ENCODE results near the gene SCRN2.

SCRN2 gene

DNA sequence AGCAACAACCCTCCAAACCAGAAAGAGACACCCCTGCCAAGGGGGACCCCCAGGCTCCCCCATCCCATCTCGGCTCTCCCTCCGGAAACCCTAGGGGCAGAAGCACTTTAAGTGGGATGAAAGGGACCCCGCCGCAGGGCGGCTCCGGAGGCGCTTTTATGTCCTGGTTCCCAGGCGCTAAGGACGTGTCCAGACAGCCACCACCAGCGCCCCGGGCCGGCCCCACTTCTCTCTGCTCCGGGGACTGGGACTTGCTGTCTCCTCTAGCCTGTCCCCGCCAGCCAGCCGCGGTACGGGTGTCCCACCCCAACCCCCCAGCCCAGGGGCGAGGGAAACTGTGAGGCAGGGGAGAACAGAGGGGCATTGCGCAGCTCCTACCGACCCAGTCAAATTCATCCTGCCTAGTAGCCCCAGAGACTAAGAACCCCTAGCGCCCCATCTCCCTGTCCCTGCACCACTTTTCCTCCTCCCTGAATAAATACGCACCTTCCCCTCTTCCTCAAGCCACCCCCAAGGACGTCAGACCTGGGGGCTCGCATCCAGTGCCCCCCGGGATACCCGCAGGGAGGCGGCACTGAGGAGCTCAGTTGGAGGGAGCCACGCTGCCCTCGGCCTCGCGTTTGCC is 5.8 kb upstream of the SCRN2 start:
- DNase-seq (ENCODE audit: low read depth in 2 of 2), result no peak

DNA sequence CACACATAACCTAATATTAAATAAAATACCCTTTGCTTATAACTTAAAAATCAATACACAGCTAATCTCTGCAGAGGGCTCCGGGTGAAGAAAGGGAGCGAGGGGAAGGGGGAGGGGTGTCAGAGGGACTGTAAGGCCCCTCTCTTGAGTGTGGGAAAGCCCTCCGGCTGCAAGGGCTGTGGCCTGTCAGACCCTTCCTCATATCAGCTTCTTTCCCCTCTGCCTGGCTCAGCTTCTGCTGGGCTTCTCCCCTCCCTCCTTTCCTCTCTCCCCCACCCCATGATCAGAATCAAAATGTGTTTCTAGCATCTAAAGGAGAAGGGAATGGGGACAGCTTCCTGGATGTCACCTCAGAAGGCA is 4.6 kb upstream of the SCRN2 start:
- DNase-seq (ENCODE audit: low read depth in 2 of 2), result no peak

DNA sequence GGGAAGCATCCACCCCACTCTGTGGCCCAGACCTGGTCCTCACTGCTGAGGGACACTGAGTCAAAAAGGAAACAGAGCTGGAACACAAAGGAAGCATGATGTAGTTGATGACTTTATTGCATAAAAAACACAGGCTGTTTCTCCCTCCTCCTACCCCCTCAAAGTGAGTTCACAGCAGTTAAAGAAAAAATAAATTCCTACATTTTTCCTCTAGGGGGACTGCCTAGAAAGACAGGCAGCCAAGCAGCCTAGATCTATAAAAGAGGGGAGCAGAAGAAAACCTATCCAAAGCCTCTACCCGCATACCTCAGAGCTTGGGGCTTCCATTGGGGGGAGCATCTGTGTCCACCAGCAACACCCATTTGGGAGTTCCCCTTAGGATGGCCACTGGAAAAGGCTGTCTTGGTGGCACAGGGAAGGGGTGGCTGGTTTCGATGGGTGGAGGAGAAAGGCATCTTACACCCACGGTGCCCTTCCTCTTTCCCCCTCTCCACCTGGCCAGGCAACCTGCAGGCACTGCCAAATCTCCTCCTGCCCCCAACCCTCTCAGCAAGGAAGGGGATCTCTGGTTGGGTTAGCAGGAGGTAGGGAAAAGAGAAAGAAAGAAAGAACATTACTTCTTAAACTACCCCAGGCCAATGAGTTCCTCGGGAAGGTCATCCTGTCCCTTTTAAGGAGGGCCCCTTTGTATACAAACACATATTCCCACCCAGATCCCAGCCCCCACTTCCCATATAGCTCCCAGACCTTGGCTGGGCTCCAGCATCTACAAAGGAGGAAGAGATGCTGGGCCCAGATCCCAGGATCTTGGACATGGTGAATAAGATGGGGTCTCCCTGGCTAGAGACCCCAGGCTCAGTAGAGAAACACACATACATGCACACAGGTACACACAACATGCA is 4.0 kb upstream of the SCRN2 start:
- DNase-seq (ENCODE audit: low read depth in 2 of 2), result no peak

DNA sequence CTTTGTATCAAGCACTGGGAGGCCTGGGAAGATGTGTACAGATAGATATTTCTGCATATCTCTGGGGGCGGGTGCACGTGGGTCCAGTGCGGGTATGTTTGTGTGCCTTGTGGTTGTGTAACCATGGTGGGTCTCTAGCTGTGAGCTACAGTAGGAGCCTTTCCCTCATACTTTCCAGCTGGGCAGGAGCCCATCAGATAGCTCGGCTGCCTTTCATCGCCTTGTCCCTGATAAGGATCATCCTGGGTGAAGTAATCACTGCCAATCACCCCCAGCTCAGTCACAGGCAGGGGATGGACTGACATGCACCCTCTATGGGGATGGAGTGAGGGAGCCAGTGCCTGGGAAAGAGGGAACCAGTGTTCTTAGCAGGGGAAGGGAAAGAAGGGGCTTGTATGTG is 3.2 kb upstream of the SCRN2 start:
- no peak for DNase-seq (ENCODE audit: low read depth in 2 of 2)

DNA sequence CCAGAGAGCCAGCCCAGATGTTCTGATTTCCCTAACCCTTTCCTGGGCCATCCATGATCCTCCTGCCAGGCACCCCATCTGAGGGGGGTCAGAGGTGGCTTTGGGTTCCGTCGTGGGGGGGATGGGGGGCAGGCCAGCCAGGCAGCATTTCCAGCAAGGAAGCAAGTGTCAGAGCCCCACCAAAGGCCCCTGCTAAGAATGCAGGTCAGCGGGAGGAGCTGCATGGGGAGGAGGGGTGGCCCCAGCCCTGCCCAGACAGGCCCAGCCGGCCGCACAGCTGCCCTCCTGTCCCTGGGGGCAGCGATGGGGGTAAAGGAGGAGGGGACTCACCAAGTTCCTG is 2.3 kb upstream of the SCRN2 start:
- DNase-seq (ENCODE audit: low read depth in 2 of 2), result no peak

DNA sequence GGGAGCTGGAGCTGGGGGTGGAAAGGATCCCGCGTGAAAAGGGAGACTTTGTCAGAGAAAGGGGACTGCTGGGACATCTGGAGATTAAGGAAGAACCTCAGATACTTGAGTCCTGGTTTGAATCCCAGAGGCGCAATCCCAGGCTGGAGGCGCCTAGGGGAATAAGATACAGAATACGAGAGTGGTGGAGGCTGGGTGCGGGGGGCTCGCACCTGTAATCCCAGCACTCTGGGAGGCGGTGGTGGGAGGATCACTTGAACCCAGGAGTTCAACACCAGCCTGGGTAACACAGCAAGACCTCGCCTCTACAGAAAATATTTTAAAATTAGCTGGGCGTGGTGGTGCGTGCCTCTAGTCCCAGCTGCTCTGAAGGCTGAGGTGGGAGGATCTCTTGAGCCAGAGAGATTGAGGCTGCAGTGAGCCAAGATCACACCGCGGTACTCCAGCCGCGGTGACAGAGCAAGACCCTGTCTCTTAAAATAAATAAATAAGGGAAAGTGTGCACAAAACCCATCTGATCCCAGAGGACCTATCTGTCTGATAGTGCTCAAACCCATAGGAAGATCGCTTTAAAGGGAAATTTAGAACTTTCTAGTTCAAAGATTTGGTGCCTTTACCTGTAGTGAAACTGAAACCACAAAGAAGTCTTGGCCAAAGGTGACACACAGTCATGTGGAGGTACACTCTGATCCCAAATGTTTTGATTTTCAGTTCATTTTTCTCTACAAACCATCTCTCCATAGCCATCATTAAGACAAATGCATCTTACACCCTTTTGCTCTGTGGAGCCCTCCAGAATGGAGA is 617 bp upstream of the SCRN2 start:
- DNase-seq (ENCODE audit: low read depth in 2 of 2), result no peak

DNA sequence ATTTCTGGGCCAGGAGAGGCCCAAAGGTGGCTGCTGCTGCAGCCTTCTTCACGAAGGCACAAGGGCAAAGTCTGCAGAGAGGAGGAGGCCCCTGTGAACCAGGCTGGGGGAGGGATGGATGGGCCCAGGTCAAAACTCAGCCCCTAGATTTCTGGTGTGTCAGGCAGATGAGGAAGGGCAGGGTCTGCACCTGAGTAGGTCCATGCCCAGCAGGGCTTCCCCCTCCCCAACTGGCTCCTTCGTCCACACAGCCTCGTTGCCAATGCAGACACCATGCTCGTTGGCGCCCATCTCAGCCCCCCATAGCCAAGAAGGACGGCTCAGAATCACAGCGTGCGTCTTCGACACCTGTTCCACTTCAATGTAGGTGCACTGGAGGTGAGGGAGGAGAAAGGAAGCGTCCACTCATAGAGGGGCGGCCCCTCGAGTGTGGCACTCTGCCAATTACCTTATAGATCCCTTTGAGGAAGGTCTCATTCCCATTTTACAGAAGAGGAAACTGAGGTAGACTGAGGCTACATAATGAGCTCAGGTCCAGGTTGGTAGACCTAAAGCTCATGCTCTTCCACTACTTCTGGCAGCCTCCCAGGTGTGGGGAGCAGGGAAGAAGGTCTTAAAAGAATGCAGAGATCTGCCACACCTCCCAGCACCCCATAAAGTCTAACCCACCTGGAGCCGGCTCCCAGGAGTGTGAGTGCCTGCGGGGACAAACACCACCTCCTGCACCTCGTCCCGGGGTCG is 902 bp downstream of the SCRN2 start:
- no peak for DNase-seq (ENCODE audit: low read depth in 2 of 2)

DNA sequence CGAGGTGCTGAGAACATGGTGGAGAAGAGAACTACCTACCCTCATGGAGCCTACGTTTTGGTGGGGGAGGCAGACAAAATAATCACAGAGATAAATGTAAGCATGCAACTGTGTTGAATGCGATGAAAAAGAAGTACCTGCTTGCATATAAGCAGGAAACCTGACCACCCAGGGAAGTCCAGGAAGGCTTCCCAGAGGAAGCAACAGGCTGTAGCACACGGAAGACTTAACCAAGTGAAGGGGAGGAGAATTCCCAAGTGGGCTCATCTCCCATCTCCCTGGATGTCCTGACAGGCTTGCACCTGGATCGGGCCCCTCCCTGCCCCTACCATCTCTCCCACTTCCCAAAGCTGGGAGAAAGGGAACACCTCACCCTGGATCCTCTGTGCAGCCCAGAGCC is 2.0 kb downstream of the SCRN2 start:
- no peak for DNase-seq (ENCODE audit: low read depth in 2 of 2)

DNA sequence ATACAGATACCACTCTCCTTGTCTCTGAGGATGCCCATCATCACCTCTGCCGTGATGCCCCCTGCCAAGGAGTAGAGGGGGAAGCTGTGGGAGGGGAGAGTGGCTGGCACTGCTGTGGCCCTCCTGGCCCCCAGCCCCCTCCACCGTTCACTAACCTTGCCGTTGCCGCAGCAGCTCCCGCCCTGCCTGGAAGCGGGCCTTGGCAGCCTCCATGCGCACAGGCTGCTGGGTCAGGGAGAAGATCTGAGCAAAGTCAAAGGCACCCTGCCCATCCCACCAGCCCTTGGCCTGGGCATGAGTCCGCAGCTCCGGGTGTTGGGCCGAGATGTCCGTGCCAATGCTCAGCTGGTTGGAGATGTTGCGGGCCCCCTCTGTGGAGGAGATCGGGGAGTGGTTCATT is 2.4 kb downstream of the SCRN2 start:
- DNase-seq (ENCODE audit: low read depth in 2 of 2), result no peak

DNA sequence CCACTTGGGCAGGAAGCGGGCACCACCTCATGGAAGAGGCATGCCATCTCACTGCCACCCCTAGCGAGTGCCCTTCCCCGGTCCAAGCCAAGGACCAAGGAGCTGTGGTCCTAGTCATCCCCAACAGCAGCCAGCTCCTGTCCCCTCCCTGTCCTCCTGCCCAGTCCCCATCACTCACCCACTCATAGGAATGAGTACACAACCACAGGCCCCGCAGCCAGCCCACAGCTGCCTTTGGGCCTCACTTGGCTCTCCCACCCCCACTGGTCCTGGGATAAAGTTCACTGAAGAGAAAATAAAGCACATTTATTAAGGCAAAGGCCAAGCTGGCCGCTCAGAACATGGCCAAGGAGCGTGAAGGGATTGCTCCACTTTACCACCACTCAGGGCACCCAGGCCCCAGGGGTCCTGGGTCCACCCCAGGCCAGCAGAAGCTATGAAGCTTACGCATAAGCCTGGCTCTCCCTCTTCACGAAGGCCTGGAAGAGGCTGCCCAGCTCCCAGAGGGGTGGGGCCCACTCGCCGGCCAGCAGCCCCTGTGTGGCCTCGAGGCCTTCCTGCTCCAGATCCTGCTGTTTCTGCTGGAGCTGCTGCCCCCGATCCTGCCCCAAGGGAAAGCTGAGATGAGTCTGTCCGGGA is 3.6 kb downstream of the SCRN2 start:
- DNase-seq (ENCODE audit: low read depth in 2 of 2), result no peak

DNA sequence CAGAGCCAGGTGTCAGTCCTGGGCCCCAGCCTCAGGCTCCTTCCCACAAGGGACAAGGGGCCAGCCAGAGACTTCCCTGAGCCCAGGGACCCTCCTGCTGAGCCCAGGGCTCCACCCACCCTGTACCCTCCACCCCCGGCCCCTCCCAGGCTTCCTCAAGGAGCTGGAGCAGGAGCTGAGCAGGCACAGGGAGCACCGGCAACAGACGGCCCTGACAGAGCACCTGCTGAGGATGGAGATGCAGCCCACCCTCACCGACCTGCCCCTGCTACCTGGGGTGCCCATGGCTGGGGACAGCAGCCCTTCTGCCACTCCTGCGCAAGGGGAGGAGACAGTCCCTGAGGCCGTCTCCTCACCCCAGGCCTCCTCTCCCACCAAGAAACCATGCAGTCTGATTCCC is 4.5 kb downstream of the SCRN2 start:
- DNase-seq (ENCODE audit: low read depth in 2 of 2), result no peak

DNA sequence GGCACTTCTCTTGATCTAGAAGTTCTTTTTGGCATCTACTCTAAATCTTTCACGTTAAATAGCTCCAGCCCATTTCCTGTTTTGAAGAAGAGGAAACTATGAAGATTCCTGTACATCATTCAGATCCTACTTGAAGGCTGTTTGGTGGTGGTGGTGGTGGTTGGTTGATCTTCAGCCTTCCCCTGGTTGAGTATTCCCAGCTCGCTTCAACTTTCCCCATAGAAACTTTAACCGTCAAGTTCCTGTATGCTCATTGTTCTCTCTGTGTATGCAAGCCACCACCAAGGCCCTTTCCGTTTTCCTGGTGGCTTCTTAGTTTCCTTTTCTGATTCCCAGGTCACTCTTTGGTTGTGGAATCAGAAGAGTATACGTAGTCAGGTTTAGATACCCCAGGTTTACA is 6.3 kb downstream of the SCRN2 start:
- no peak for DNase-seq (ENCODE audit: low read depth in 2 of 2)

DNA sequence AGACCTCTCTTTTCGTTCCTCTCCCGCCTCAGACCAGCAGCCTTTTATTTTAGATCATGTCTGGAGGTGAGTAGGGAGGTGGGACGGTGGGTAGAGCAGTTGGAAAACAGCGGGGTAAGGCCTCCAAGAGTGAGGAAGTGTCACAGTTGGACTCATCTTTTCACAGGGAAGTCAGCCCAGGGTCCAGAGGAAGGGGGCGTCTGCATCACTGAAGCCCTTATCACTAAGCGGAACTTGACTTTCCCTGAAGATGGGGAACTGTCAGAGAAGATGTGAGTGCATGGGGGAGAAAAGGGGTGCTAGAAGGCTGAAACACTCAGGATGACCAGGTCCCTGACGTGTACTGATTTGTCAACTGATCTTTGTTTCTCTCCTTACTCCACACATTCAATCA is 9.1 kb downstream of the SCRN2 start:
- no peak for DNase-seq (ENCODE audit: low read depth in 2 of 2)

DNA sequence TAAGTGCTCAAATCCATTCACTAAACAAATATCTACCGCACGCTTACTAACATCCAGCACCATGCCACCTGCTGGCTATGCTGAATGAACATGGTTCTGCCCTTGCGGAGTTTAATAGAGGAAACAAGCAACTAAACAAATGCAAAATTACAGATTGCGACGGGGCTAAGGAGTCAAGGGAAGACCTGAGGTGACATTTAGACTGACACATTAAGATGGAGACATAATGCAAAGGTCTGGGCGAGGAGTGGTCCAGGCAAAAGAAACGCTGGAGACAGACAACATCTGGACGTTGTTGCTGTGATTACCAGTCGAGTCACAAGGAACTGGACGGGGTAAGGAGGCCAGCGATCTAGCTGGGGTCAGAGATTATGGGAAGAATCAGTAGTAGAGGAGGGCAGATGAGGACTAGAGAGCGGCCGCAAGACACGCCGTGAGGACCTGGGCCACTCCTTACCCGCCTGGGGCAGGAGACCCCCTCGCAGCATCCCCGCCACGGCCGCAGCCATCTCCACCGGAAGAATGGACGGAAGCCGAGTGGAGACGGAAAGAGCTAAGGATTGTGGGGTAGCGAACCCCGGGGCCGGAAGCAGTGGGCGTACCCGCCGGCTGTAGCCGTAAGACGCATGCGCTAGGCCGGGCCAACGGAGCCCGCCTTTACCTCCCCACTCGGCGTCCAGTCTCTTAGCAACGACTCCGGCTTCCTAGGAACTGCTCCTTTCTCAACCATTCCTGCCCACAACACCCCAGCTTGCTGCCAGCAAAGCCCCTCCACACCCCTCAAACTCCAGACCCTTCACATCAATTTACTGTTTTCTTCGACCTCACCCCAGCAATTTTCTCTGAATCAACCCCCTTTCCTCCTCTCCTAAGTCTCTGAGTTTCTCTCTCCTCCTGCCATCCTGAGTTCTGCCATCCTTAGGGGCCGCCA is 9.8 kb downstream of the SCRN2 start, which contains the start of the genes LRRC46 and MRPL10:
Gene LRRC46 (plus strand): TSS at position 668 of the 931 bp plus-strand sequence. CDS start 320 bp downstream, outside the sequence.
Gene MRPL10 (minus strand): TSS at position 539 of the 931 bp plus-strand sequence. CDS start 30 bp downstream, at position 509.
- peak; percentile 86 to 92 for DNase-seq (ENCODE audit: low read depth in 2 of 2)

DNA sequence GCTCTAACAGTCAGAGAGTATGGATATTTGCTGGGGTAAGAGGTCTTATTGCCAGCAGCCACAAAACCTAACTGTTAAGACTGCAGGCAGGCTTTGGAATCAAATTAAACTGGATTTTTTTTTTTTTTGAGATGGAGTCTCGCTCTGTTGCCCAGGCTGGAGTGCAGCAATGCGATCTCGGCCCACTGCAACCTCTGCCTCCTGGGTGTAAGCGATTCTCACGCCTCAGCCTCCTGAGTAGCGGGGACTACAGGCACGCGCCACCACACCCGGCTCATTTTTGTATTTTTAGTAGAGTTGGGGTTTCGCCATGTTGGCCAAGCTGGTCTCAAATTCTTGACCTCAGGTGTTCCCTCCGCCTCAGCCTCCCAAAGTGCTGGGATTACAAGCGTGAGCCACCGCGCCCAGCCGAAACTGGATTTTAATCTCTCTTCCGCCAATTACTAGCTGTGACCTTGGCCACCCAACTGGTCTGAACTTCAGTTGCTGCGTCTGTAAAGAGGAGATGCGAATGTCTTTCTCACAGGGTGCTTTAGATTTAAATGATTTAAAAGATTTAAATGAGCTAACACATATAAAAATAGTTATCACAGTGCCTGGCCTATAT is 10.6 kb downstream of the SCRN2 start:
- no peak for DNase-seq (ENCODE audit: low read depth in 2 of 2)

DNA sequence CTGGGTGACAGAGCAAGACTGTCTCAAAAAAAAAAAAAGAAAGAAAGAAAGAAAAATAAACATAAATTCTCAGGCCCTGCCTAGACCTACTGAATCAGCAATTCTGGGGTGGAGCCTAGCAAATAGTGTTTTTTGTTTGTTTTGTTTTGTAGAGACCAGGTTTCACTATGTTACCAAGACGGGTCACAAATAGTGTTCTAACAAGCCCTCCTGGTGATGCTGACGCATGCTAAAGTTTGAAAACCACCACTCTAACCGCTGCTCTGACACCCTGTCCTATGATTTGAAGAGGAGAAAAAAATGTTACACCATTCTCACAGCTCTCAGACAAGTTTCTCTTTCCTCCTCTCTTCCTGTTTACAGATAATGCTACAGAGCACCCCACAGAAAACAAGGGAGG is 11.2 kb downstream of the SCRN2 start:
- DNase-seq (ENCODE audit: low read depth in 2 of 2), result no peak

DNA sequence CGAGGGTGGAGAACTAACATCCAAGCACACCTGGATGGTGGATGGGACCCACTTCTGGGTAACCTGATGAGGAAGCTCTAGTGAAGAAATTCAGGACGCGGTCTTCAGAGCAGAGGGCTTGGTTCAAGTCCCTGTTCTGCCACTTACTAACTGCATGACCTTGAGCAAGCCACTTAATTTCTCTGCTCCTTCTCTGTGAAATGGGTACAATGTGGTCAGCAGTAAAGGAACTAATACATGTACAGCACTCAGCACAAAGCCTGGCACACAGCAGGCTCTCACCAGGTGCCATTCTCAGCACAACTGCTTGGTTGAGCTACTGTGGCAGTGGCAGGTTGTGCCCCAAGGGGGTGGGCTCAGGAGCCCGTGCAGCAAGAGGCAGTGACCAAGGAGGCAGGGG is 17.6 kb downstream of the SCRN2 start:
- no peak for DNase-seq (ENCODE audit: low read depth in 2 of 2)

DNA sequence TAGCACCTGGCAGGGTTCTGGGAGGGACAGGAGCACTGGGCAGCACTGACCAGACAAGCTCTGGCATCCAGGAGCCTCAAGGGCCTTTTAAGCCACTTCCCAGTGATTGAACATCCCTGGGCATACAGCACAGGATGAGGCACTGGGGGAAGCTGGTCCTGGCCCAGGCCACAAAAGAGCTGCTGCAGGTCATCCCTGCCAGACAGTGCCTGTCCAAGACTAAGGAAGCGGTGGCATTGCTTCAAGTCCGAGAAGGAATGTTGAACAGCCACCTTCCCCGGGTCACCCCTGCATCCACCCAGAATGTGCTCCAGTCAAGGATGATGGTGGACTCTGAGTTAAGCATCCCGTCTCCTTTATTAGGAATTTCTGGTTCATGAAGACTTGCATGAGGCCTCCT is 18.3 kb downstream of the SCRN2 start:
- DNase-seq (ENCODE audit: low read depth in 2 of 2), result no peak

DNA sequence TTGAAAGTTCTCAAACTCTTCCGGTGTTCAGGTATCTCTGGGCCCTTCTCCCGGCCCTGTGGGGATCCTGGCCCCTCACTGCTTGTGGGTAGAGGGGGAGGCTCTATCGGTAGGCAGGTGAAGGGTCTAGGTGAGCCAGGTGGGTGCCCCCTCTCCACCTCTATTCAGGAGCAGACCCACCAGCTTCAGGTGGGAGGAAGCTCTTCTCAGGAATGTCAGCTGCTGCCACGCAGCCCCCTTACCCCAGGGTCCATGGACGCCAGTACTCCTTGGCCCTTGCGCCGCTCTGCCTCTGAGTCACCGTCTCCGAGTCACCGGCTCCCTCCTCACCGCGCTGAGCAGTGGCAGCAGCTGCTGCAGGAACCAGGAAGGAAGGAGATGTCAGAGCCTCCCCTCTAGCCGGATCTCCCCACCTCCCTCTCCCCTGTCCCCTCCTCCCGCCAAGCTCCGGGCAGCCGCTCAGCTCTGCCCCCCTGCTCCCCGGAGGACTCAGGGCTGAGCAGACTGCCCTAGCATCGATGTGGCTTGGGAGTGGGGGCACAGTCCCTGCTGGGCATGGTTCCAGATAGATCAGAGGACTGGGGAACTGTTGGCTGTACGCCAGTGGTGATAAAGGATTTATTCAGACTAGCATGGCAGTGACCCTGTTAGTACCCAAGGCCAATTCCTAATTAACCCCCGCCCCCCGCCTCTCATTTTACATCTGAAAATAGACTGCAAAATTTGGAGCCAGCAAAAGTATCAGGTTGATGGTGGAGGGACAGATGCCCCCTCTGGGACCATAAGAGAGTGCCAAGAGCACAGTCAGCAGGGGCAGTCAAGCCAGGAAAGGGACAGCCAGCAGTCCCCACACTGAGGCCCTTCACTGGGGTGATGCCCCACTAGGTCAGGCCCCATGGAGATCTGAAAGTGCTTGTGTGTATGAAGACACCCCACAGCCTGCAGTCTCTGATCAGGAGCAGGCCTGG is 19.4 kb downstream of the SCRN2 start, which contains the start of gene OSBPL7:
Gene OSBPL7 (minus strand): TSS at position 371 of the 968 bp plus-strand sequence. CDS start 1,516 bp downstream, outside the sequence.
- DNase-seq (ENCODE audit: low read depth in 2 of 2), result peak; percentile 65 to 70
